OCI-LY1 (cell line): ENCODE measurements around the gene C16orf95.
A peak's percentile ranks its signal among the peaks of the same experiment; 100 is the strongest.

Source experiments
- H2AFZ ChIP-seq: fragments of 200-600 bp; sonication (generic), shearing (Covaris generic); 2 replicates; pipeline ENCODE4 v1.6.0; 2014; ENCODE audit warnings: antibody characterized with exemption, mild to moderate bottlenecking, low read length
- H3F3A ChIP-seq: fragments of 200-600 bp; sonication (generic), shearing (Covaris generic); 2 replicates; pipeline ENCODE4 v1.6.0; 2014; ENCODE audit warnings: mild to moderate bottlenecking, antibody characterized with exemption, low read length, moderate library complexity; ENCODE audit not compliant: insufficient read depth
- H3K27ac ChIP-seq: fragments of 200-600 bp; sonication (generic); 2 replicates; pipeline ENCODE4 v1.5.1; 2014; ENCODE audit warnings: low read length, mixed run types, mild to moderate bottlenecking, low read depth; ENCODE audit not compliant: poor library complexity, severe bottlenecking
- H3K27me3 ChIP-seq: fragments of 200-600 bp; sonication (generic); 2 replicates; pipeline ENCODE4 v1.6.0; 2014; ENCODE audit warnings: antibody characterized with exemption, mild to moderate bottlenecking, low read length, moderate library complexity; ENCODE audit not compliant: insufficient read depth
- H3K36me3 ChIP-seq: fragments of 200-600 bp; sonication (generic); 2 replicates; pipeline ENCODE4 v1.6.1; 2014; ENCODE audit warnings: mild to moderate bottlenecking, antibody characterized with exemption, low read length, moderate library complexity, mixed read lengths; ENCODE audit not compliant: insufficient read depth
- H3K4me1 ChIP-seq: fragments of 200-600 bp; sonication (generic); 2 replicates; pipeline ENCODE4 v1.5.1; 2014; ENCODE audit warnings: mild to moderate bottlenecking, low read length, moderate library complexity; ENCODE audit not compliant: insufficient read depth, severe bottlenecking
- H3K4me2 ChIP-seq: fragments of 200-600 bp; sonication (generic), shearing (Covaris generic); 2 replicates; pipeline ENCODE4 v1.6.1; 2014; ENCODE audit warnings: low read length
- H3K4me3 ChIP-seq: fragments of 200-600 bp; sonication (generic); 2 replicates; pipeline ENCODE4 v1.5.1; 2014; ENCODE audit warnings: low read length, low read depth, mild to moderate bottlenecking, mixed read lengths; ENCODE audit not compliant: poor library complexity, severe bottlenecking
- H3K79me2 ChIP-seq: fragments of 200-600 bp; shearing (Covaris generic); 2 replicates; pipeline ENCODE4 v1.6.1; 2016; ENCODE audit warnings: mixed run types, low read length, mixed read lengths; ENCODE audit not compliant: insufficient read depth
- H3K9ac ChIP-seq: fragments of 200-600 bp; sonication (generic), shearing (Covaris generic); 2 replicates; pipeline ENCODE4 v1.6.1; 2014; ENCODE audit warnings: mild to moderate bottlenecking, low read length, mixed read lengths
- H3K9me2 ChIP-seq: fragments of 200-600 bp; sonication (generic), shearing (Covaris generic); 2 replicates; pipeline ENCODE4 v1.6.1; 2014; ENCODE audit warnings: low read depth, mild to moderate bottlenecking, low read length, mixed read lengths
- H3K9me3 ChIP-seq: fragments of 200-600 bp; shearing (Covaris generic); 2 replicates; pipeline ENCODE4 v1.6.1; 2014; ENCODE audit warnings: low read length, mixed read lengths
- H4K20me1 ChIP-seq: fragments of 200-600 bp; sonication (generic), shearing (Covaris generic); 2 replicates; pipeline ENCODE4 v1.6.0; 2016; ENCODE audit warnings: mild to moderate bottlenecking, low read length; ENCODE audit not compliant: insufficient read depth
- CTCF ChIP-seq: fragments of 200-600 bp; sonication (generic), shearing (Covaris generic); IDR thresholded peaks from 2 replicates; pipeline ENCODE4 v1.5.1; 2017; ENCODE audit warnings: mild to moderate bottlenecking, antibody characterized with exemption, low read length, moderate library complexity, mixed read lengths
- EZH2 ChIP-seq: fragments of 200-600 bp; sonication (generic), shearing (Covaris generic); IDR thresholded peaks from 2 replicates; pipeline ENCODE4 v1.8.0; 2017; ENCODE audit warnings: borderline replicate concordance, mixed run types, mild to moderate bottlenecking, antibody characterized with exemption, low read length, moderate library complexity, mixed read lengths

The C16orf95 gene

DNA sequence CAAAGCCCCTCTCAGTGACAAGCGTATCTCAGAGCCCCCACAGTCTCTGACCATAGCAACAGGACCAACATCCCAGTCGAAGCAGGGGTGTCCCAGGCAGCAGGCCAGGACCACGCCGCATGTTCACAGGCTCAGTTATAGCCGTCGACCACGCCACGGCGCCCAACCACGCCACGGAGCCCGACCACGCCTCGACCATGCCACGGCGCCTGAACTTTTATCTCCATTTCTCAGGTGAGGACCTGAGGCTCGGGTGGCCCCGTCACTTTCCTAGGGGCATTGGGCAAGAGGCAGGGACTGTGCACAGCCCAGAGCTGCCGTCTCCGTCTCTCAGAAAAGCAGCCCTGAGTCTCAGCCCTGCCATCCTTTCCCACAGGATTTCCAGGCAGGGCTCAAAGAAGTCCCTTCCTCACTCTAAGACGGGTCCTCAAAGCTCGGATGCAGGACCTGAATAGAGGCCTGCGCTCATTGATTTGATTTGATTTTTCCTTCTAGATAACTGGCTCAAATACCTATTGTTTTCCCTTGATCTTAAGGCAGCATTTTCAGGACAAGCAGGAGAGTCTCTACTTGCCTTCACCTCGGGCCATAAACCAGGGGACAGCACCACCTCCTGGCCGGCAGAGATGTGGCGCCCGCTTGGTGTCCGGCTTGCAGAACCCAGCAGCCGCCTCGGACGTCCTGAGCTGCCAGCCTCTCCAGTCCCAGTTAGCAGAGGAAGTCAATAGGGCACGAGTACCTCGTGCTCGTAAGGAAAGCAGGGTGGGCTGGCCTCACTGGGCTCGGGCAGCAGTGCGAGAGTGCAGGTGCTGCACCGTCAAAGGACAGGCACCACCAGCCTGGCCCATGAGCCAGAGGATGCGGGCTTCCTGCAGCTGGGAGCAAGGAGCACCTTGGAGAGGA, 38.8 kb downstream of the C16orf95 start:
- no peaks in the 10 kb centered on the region for H3F3A ChIP-seq
- H3K79me2 ChIP-seq: no peaks in the 10 kb centered on the region
- no peaks in the 10 kb centered on the region for H3K9me2 ChIP-seq
- H3K36me3 ChIP-seq: no peaks in the 10 kb centered on the region
- no peak overlapping the region for H3K4me3 ChIP-seq
- no peaks in the 10 kb centered on the region for H3K27me3 ChIP-seq
- no peaks in the 10 kb centered on the region for H3K9me3 ChIP-seq
- H3K27ac ChIP-seq: no peak overlapping the region
- H3K4me2 ChIP-seq: no peak overlapping the region
- no peaks in the 10 kb centered on the region for H3K4me1 ChIP-seq
- no peaks in the 10 kb centered on the region for H4K20me1 ChIP-seq
- no peak for TF ChIP-seq EZH2
- peak; percentile 81 for TF ChIP-seq CTCF
- no peak overlapping the region for H2AFZ ChIP-seq
- H3K9ac ChIP-seq: no peak overlapping the region

DNA sequence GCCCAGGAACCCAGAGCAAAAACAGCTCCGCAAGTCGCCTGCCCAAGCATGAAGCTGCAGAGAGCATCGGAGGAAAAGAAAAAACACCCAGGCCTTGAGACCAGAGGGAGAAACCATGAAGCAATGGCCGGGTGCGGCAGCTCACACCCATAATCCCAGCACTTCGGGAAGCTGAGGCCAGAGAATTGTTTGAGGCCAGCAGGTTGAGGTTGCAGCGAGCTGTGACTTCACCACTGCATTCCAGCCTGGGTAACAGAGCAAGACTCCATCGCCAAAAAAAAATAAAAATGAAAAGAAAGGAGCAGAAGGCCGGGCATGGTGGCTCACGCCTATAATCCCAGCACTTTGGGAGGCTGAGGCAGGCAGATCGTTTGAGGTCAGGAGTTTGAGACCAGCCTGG, 40.3 kb downstream of the C16orf95 start:
- Histone ChIP-seq H3K9me2 (no peaks in the 10 kb centered on the region), H2AFZ (no peak overlapping the region), H3K9me3 (no peaks in the 10 kb centered on the region), H3K27ac (no peak overlapping the region), H3K9ac (no peak overlapping the region), H3K79me2 (no peaks in the 10 kb centered on the region), H3K4me2 (no peak overlapping the region), H3K4me1 (no peaks in the 10 kb centered on the region), H3F3A (no peaks in the 10 kb centered on the region), H3K36me3 (no peaks in the 10 kb centered on the region), H3K27me3 (no peaks in the 10 kb centered on the region), H3K4me3 (no peak overlapping the region), H4K20me1 (no peaks in the 10 kb centered on the region)
- TF ChIP-seq EZH2 (no peak), CTCF (no peak)

DNA sequence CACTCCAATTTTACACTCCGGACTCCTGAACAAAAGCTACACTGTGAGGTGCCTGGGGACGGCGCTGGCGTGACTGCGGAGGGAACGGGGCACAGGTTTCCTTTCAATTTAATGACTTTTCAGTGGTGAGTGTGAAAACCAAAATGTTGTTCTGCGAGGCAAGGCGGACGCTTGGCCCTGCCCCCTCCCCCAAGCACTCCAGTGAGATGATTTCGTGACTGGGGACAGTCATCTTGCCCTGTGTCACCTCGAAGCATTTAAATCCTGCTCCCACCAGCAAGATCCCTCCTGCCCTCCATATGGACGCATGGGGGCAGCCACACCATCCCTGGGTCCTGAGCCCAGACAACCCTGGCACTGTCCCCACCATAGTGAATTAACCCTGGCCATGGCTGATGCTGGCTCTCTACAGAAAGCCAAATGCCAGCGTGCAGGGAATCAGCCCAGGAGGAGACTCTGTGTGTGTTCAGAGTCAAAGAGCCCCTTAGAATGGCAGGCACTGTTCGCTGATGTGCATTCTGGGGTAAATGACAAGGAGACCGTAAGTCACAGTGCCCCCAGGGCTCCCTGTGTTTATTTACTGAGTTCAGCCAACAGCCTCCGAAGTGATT, 41.0 kb downstream of the C16orf95 start:
- Histone ChIP-seq H3K27ac (no peak overlapping the region), H3K4me1 (no peaks in the 10 kb centered on the region), H4K20me1 (no peaks in the 10 kb centered on the region), H3K36me3 (no peaks in the 10 kb centered on the region), H3K4me2 (no peak overlapping the region), H3K9me3 (no peaks in the 10 kb centered on the region), H2AFZ (no peak overlapping the region), H3K79me2 (no peaks in the 10 kb centered on the region), H3K27me3 (no peaks in the 10 kb centered on the region), H3K9ac (no peak overlapping the region), H3F3A (no peaks in the 10 kb centered on the region), H3K9me2 (no peaks in the 10 kb centered on the region), H3K4me3 (no peak overlapping the region)
- no peak for TF ChIP-seq EZH2
- no peak for TF ChIP-seq CTCF
